ENCODE measurements around the gene UFC1.

Gene UFC1

DNA sequence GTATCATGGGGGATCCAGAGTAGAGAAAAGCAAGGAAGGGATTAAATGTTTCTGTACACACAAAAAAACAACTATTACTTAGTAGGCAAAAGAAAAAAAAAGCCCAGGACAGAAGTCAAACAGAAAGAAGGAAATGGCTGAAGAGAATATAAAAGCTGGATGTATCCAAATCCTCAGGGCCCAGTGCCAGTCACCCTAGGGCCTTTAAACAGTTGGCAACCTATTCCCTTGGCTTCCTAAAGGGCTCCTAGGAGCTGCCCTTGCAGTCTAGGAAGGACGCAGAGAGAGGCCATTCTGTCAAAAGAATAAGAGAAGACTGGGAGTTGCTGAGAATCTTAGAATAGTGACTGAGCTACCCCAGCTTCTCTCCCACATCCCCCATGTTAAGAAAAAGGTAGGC, 18.6 kb downstream of the UFC1 start:
- DNase-seq, result no peak

- no peak for DNase-seq
Observed at GRCh38 chr1:161172776-161173376, 19.1 kb downstream of the UFC1 start.

- DNase-seq, result no peak
Observed at GRCh38 chr1:161173711-161174110, 19.9 kb downstream of the UFC1 start.

DNA sequence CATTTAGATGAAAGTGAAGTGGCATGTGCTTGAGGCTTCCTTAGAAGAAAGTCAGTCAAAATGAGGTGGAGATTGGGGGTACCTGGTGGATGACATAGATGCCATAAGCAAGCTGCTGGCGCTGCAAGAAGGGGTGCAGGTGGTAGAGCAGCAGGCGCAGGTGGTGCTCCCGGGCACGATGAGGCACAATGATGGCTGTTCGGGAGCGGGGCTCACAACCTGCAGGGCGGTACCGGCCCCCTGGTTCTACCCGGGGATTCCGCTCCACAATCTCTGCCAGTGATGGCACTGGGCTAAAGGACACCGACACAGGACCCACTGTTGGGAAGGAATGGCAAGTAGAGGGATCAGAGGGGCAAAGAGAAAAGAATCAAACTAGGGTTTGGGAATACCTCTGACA, 21.1 kb downstream of the UFC1 start:
- DNase-seq, result no peak

DNA sequence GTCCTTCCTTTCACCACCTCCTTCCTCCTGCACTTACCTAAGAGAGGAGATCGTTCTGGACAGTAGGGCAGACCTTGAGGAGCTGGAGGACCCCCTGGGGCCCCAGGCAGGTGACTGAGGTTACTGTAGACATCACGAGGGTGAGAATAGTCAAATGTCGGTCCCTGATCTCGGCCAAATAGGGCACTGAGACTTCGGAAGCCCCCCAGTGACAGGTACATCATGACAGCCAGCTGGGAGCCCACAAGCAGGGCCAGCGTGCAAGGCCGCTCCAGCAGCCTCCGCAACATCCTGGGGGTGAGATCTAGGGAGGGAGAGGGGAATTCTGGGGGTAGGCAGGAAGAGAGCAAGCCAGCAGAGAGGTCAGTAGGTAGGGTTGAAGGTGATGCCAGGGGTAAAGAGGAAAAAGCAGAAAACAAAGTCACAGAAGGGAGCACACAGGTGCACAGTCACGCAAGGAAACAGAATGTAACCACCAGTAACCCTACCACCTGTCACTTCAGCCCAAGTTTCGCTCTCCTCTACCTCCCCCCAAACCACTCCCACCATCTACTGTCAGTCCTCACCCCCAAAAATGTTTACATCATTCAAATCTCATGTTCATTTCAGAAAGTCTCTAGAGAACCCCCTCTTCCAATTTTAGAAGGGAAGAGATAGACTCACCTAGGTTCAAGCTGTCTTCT, 22.1 kb downstream of the UFC1 start:
- no peak for DNase-seq

DNA sequence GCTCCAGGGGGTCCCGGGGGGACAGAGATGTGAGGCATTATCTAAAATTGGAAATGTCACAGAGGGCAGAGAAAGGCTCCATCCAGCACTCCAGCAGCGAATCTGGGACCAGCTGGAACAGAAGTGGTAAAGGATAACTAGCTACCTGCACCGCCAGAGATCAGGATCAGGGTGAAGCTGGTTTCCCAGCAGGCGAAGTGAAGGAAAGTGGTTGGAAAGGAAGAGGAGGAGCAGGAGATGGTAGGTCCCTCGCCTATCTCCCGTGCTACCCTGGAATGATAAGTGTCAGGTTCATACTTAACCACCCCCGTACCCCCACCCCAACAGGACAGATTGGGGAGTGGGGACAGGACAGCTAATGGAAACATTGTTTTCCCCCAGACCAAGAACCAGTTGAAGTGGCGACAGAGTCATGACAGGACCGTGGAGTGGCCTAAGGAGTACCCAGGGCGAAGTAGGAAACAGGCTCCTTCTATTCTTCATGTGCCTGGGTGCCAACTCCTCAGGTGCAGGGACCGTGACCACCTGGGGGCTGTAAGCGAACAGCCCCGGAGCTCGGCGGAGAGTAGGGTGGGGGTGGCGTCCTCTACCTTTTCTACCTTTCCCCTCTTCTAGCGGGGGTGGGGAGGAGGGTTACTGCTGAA, 22.8 kb downstream of the UFC1 start:
- DNase-seq, result no peak

- peak; percentile 61 for DNase-seq
Observed at GRCh38 chr1:161177112-161177935, 23.5 kb downstream of the UFC1 start, which contains the start of gene B4GALT3. TSS of gene B4GALT3 (minus strand) at chr1:161177507. CDS start at chr1:161176060, 1,447 bp downstream.

DNA sequence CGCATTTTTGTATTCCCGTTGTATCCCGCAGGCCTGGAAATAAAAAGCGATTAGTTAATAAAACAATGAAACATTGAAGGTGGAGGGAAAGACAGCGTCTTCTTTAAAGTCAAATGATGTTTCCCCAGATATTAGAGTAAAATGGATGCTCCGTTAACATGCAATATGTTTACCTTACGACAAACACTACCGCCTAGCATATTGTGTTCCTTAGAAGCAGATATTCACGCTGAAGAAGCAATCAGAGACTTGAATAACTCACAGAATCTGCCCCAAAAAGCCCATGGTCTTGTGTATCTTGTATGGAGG, 24.1 kb downstream of the UFC1 start:
- DNase-seq, result no peak

DNA sequence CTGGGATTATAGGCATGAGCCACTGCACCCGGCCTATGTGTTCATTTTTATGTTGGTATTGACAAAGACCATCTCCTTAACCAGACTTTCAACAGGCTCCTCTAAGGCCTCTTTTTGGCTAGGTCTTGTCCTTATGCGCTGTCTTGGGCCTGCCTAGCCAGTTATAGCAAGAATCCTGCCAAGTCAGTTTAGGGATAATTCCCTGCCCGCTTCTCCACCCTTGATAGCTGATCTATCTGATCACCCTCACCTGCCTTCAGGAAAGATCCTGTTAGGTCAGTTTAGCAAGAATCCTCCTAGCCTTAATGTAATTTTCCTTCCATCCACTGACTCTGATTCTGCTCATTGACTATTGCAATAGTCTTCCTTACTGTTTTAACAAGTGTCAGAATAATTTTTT, 25.9 kb downstream of the UFC1 start:
- DNase-seq, result no peak

GRCh38 chr1:161180639-161181038, 26.9 kb downstream of the UFC1 start:
- DNase-seq, result peak; percentile 1

DNA sequence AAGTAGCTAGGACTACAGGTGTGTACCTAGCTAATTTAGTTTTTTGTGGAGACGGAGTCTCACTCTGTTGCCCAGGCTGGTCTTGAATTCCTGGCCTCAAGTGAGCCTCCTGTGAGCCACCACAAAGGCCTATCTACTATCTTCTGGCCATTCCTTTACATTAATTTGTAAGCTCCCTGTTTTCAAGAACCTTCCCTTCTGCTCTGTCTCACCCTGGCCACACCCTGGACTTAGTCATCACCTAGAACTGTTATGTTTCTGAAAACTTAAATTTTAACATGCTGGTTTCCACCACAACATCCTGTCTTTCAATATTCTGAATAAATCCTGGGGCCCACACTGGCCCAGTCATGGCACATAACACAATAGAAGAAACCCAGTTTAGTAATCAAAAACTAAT, 28.4 kb downstream of the UFC1 start:
- DNase-seq, result no peak

- DNase-seq, result peak; percentile 97
Observed at GRCh38 chr1:161185282-161185682, 31.5 kb downstream of the UFC1 start.

DNA sequence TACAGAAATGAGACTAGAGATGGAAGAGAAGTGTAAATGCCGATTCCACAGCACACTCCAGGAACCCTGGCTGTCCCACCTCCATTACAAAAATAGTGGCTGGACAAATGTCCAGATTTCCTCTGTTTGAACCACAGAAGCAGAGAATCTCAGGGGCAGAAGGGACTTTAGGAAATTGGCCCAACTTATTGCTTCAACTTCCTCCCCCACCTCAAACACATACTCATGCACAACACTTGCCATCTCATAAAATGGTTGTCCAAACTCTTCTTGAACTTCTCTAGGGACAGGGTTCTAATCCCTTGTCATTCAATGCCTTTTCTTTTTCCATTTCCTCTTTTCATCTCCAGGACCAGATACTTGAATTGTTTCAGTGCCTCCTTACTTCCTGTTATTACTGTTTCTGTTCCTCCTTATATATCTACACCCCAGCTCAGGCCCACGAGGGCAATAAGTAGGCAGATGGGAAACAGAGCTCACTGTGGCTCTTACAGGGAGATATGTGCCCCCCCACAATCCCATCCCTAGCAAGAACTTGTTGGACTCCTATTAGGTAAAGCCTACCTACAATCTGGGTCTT, 32.0 kb downstream of the UFC1 start:
- no peak for DNase-seq

GRCh38 chr1:161187311-161187710, 33.5 kb downstream of the UFC1 start:
- DNase-seq, result no peak

DNA sequence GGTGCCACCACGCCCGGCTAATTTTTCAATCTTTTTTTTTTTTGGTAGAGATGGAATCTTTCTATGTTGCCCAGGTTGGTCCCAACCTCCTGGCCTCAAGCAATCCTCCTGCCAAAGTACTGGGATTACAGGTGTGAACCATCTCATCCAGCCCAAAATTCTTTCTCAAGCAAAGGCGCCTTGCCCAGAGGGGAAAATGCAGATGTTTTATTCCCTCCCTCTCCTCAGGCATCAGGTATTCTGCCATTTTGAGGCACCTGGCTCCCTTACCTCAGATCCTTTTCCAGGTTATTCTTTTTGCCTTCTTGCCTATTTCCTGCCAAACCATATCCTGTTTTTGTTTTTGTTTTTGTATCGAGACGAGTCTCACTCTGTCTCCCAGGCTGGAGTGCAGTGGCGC, 34.6 kb downstream of the UFC1 start:
- no peak for DNase-seq

- DNase-seq, result no peak
Observed at GRCh38 chr1:161189036-161189435, 35.3 kb downstream of the UFC1 start.

DNA sequence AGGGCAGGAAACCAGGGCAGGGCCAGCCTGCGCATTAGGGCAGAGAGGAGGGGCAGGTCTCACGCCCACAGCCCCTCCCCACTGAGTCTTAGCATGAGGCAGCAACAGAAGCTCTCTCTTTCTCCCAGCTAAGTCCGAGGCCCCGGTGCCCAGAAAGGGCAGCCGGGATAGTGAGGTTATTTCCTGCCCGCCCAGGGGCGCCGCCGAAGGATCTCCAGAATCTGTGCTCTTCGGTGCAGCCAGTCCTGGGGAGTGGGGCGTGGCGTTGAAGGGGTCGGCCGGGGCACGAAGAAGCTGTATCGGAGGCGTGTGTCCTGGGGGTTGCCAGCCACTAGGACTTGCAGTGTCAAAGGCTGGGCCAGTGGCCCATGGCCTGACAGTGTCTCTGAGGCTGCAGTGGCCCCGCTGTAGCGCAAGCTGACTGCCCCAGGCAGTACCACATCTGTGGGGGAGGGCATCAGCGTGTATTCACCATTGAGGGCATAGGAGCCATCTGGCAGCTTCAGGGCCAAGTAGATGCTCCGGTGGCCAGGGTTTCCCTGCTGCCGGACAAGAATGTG, 37.3 kb downstream of the UFC1 start:
- peak; percentile 4 for DNase-seq

GRCh38 chr1:161191971-161192370, 38.2 kb downstream of the UFC1 start:
- no peak for DNase-seq

DNA sequence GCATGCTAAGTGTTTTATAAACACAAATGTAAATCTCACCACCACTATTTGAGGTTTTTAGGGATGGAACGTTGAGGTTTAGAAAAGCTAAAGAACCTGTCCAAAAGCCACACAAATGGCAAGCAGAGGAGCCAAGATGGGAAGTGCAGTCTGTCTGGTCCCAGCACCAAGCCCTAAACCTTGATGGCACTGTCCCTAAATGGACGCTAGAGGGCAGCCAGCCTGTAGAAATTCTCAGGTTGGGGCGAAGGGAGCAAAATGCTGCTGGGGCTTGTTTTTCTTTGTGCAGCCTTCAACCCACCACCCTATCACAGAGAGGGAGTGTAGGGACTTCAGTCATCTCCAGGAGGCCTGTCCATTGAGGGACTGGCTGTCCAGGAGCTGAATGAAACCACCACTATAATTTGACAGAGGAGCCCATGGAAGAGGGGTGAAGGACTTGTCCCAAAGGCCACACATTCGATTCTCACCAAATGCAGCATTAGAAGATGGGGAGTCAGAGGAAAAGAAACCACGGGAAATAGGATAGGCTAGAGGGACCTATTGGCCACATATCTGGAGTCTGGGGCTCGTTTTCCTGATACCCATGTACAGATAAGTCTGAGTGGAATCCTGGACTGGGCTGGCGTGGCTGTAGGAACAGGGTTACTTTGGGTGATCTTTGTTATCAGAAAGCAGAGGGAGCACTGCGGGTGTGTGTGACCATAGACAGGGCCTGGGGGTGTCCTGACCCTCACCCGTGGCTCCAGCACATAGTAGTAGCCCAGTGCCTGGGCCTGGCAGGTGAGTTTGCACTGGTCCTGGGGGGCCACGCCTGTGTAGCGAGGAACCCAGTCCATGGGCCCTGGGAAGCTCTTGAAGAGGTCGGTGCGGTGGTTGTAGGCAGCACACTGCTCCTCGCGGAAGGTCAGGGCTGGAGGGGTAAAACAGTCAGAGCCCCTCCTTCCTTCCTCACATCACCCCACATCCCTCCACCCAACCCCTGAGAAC, 39.0 kb downstream of the UFC1 start:
- DNase-seq, result peak; percentile 5

DNA sequence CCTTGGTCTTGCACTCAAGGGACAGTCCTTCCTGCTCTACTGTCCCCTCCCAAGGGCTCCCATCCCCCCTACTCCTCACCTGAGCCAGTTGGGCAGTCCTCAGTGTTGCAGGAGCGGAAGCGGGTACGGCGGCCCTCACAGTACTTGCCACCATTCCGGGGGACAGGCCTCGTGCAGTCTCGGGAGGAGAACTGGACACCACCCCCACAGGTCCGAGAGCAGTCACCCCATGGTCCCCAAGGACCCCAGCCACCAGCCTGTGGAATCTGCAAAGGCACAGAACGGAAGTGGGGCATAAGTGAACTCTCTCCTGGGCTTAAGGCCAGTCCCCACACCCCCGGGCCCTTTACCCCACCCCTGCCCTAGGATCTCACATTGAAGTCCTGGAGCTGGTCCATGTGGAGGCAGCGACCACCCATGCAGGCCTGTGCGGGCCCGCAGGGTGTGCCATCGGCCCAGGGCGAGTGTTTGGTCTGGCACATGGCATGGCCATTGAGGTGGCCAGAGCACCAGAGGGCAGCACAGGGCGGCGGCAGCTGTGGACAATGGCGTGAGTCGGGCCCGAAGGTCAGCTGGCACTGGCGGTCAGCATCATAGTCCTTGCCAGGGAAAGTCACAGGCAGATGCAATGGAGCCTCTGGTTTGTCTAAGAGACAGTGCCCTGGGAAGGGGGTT, 39.9 kb downstream of the UFC1 start:
- DNase-seq, result no peak

DNA sequence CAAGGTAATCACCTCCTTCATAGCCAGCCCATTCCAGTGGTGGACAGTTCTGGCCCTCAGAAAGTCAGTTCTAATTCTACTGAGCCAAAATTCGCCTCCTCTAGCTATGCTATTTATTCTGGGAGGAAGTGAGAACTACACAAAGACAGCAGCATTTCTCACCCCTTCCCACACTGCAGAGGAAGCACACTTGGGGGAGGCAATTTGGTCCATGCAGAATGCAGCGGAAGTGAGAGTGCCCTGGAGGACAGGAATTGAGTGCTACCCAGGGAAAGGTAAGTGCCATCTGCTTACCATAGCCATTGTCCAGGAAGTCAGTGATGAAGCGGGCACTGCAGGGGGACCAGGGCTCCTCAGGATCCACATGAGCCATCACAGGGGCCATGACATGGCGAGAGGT, 41.4 kb downstream of the UFC1 start:
- no peak for DNase-seq
